Keratinocyte (primary cell): ENCODE measurements around the gene BICRAL. TPM values are rescaled to one million over a fixed set of nuclear protein-coding genes. Genes with fewer than 3 reads are reported as not detected.
"Not testable (repeated sequence)": the region's sequence is repeated elsewhere in the genome, so short reads cannot be mapped to it uniquely, and the experiment has no call there.

Experiments used
- DNase-seq: peaks from one replicate; pipeline ENCODE4 v3.0.0-alpha.2; 2011; ENCODE audit warnings: low read depth, missing footprints, low spot score
- FAIRE-seq: peaks from 2 replicates; lab custom pipeline; 2011; peaks lifted over from hg19 to GRCh38; lab: Jason Lieb, UNC
- H2AFZ ChIP-seq: 2 replicates; pipeline ENCODE4 v1.6.0; 2012; ENCODE audit warnings: low read length, control low read depth, inconsistent platforms; ENCODE audit not compliant: control insufficient read depth
- H3K27ac ChIP-seq: 2 replicates; pipeline ENCODE4 v1.5.1; 2011; ENCODE audit warnings: low read length; ENCODE audit not compliant: control insufficient read depth, insufficient read depth
- H3K27me3 ChIP-seq: 3 replicates; pipeline ENCODE4 v1.6.0; 2011; ENCODE audit warnings: low read length; ENCODE audit not compliant: control insufficient read depth, insufficient read depth; ENCODE audit errors: extremely low read depth
- H3K36me3 ChIP-seq, 2 experiments: 2 replicates in 1 of 2; 3 replicates in 1 of 2; pipeline ENCODE4 v1.5.1; 2011; ENCODE audit warnings: low read length in 2 of 2, mild to moderate bottlenecking in 1 of 2; ENCODE audit not compliant: control insufficient read depth in 2 of 2, insufficient read depth in 2 of 2; ENCODE audit errors: extremely low read depth in 1 of 2
- H3K4me1 ChIP-seq: 3 replicates; pipeline ENCODE4 v1.5.1; 2011; ENCODE audit warnings: low read length; ENCODE audit not compliant: control insufficient read depth, insufficient read depth; ENCODE audit errors: extremely low read depth
- H3K4me2 ChIP-seq: 3 replicates; pipeline ENCODE4 v1.6.0; 2011; ENCODE audit warnings: low read depth, low read length; ENCODE audit not compliant: control insufficient read depth, insufficient read depth; ENCODE audit errors: extremely low read depth
- H3K4me3 ChIP-seq, 3 experiments: fragments of 200-600 bp in 1 of 3; sonication (generic) in 1 of 3; 2 replicates in 2 of 3; 3 replicates in 1 of 3; pipeline ENCODE4 v1.5.1; 2011 to 2016; ENCODE audit warnings: low read length in 3 of 3, mild to moderate bottlenecking in 3 of 3, control low read depth in 2 of 3, inconsistent platforms in 1 of 3, low read depth in 1 of 3, mixed read lengths in 1 of 3, mixed run types in 1 of 3, moderate library complexity in 1 of 3; ENCODE audit not compliant: control insufficient read depth in 2 of 3, insufficient read depth in 2 of 3; ENCODE audit errors: extremely low read depth in 1 of 3
- H3K79me2 ChIP-seq: 2 replicates; pipeline ENCODE4 v1.6.0; 2012; ENCODE audit warnings: low read length; ENCODE audit not compliant: control insufficient read depth, insufficient read depth
- H3K9ac ChIP-seq: 3 replicates; pipeline ENCODE4 v1.6.0; 2011; ENCODE audit warnings: low read length; ENCODE audit not compliant: control insufficient read depth, insufficient read depth; ENCODE audit errors: extremely low read depth
- H3K9me1 ChIP-seq: 3 replicates; pipeline ENCODE4 v1.6.0; 2011; ENCODE audit warnings: low read length; ENCODE audit not compliant: control insufficient read depth, insufficient read depth; ENCODE audit errors: extremely low read depth
- H3K9me3 ChIP-seq: 2 replicates; pipeline ENCODE4 v1.5.1; 2012; ENCODE audit warnings: low read depth, low read length; ENCODE audit not compliant: control insufficient read depth
- H4K20me1 ChIP-seq: 3 replicates; pipeline ENCODE4 v1.6.0; 2011; ENCODE audit warnings: low read length; ENCODE audit not compliant: control insufficient read depth, insufficient read depth; ENCODE audit errors: extremely low read depth
- EZH2 ChIP-seq: IDR thresholded peaks from one replicate; pipeline ENCODE4 v1.6.1; 2012; ENCODE audit warnings: inconsistent platforms, mild to moderate bottlenecking, low read length, moderate library complexity
- dilution Hi-C: fragments of 300-500 bp; cut with MboI; formaldehyde crosslinking; loops from one replicate; pipeline ENCODE4 v1.7.0; 2020; ENCODE audit warnings: low sequenced_read_pairs; ENCODE audit not compliant: extremely low pct_ligation_motif_present
- polyA plus RNA-seq, 5 experiments: library from polyadenylated mRNA; depleted of rRNA in 3 of 5; stranded (reverse) in 3 of 5; stranded (forward) in 1 of 5; unstranded in 1 of 5; fragments of >200 nt; gene quantifications; 1 replicate in 1 of 5; 2 replicates in 3 of 5; 3 replicates in 1 of 5; pipeline versions ENCODE4 v1.2.1 to v1.2.3, GENCODE V29; 2011 to 2012; ENCODE audit warnings: missing spikeins in 2 of 5, low read depth in 1 of 5, low replicate concordance in 1 of 5
- TF ChIP-seq, protein P1 (sequence below), 3 experiments: IDR thresholded peaks in 1 of 3; conservative IDR thresholded peaks in 1 of 3; optimal IDR thresholded peaks in 1 of 3; 2 replicates in 2 of 3; 3 replicates in 1 of 3; pipeline versions ENCODE3 to v1.5.1; 2011; ENCODE audit warnings: low read length in 3 of 3, mild to moderate bottlenecking in 3 of 3, moderate library complexity in 2 of 3, control low read depth in 1 of 3, inconsistent platforms in 1 of 3; ENCODE audit not compliant: insufficient read depth in 2 of 3; ENCODE audit errors: extremely low read depth in 1 of 3

BICRAL gene
- polyA plus RNA-seq, 1 donor (not counting 4 experiments of a cell fraction or from before 2014, with no cell fraction given): 5.0 TPM

DNA sequence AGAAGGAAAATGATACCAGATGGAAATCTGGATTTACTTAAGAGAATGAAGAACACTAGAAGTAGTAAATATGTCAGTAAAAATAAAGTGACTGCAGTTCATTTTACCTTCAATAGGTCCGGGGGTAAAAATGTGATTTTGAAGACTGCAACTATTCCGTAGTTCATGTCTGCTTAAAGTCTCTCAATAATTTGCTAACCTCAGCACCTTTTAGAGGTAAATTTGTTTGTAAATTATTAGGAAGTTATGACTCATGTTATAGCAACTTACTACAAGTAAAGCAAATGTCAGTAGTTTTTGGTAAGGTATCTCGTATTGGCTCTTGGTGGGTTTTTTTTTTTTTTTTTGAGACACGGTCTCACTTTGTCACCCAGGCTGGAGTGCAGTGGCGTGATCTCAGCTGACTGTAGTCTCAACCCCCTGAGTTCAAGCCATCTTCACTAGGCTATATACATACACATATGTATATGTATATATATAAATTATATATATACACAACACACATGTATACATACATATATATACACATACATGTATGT lies 32.1 kb downstream of the BICRAL start:
- H3K27ac ChIP-seq: no peak overlapping the region
- H3K9me3 ChIP-seq: no peaks in the 10 kb centered on the region
- no peaks in the 10 kb centered on the region for H3K79me2 ChIP-seq
- FAIRE-seq: no peak
- no peaks in the 10 kb centered on the region for H3K4me1 ChIP-seq
- no peaks in the 10 kb centered on the region for H3K27me3 ChIP-seq
- H3K9me1 ChIP-seq: no peaks in the 10 kb centered on the region
- no peaks in the 10 kb centered on the region for H3K36me3 ChIP-seq
- no peak for TF ChIP-seq EZH2
- TF ChIP-seq, protein P1, sequence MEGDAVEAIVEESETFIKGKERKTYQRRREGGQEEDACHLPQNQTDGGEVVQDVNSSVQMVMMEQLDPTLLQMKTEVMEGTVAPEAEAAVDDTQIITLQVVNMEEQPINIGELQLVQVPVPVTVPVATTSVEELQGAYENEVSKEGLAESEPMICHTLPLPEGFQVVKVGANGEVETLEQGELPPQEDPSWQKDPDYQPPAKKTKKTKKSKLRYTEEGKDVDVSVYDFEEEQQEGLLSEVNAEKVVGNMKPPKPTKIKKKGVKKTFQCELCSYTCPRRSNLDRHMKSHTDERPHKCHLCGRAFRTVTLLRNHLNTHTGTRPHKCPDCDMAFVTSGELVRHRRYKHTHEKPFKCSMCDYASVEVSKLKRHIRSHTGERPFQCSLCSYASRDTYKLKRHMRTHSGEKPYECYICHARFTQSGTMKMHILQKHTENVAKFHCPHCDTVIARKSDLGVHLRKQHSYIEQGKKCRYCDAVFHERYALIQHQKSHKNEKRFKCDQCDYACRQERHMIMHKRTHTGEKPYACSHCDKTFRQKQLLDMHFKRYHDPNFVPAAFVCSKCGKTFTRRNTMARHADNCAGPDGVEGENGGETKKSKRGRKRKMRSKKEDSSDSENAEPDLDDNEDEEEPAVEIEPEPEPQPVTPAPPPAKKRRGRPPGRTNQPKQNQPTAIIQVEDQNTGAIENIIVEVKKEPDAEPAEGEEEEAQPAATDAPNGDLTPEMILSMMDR (optimal IDR thresholded peaks at IDR 0.05 in 1 of 3, IDR thresholded peaks at IDR 0.05 in 1 of 3, conservative IDR thresholded peaks at IDR 0.05 in 1 of 3; ENCODE audit: extremely low read depth in 1 of 3, insufficient read depth in 2 of 3, low read length in 3 of 3): no peak
- H3K9ac ChIP-seq: no peak overlapping the region
- no peak overlapping the region for H3K4me3 ChIP-seq
- no peaks in the 10 kb centered on the region for H4K20me1 ChIP-seq
- H3K4me2 ChIP-seq: no peak overlapping the region
- no peak overlapping the region for H2AFZ ChIP-seq
- DNase-seq: no peak
- dilution Hi-C loops: no loop called here

DNA sequence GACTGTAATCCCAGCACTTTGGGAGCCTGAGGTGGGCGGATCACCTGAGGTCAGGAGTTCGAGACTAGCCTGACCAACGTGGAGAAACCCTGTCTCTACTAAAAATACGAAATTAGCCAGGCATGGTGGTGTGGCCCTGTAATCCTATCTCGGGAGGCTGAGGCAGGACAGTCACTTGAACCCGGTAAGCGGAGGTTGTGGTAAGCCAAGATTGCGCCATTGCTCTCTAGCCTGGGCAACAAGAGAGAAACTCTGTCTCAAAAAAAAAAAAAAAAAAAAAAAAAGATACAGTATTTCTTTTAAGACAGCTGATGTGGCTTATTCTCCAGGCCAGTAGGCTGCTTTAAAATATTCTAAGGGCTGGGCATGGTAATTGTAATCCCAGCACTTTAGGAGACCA lies 33.9 kb downstream of the BICRAL start:
- H3K79me2 ChIP-seq, H3K4me3 ChIP-seq, H3K27me3 ChIP-seq, H3K36me3 ChIP-seq, H3K9ac ChIP-seq, dilution Hi-C loops, FAIRE-seq, H3K27ac ChIP-seq, H3K9me3 ChIP-seq, H3K4me2 ChIP-seq, H2AFZ ChIP-seq, DNase-seq, H3K9me1 ChIP-seq, H4K20me1 ChIP-seq, H3K4me1 ChIP-seq: not testable (repeated sequence)

DNA sequence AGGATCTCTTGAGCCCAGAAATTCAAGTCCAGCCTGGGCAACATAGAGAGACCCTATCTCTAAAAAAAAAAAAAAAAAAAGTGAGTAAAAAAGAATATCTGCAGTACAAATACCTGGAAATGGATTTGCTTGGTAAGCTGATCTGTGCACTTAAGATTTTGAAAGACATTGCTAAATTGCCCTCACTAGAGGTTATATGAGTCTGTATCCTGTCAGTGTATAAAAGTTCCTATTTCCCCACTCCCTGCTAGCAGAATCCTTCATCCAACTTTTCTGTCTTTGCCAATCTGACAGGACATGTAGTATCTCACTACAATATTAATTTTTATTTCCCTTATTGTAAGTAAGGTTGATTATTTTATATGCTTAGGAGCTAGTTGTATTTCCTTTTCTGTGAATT lies 36.1 kb downstream of the BICRAL start:
- H4K20me1 ChIP-seq: no peaks in the 10 kb centered on the region
- dilution Hi-C loops: no loop called here

More for the DNA sequence above, 36.1 kb downstream of the BICRAL start:
- no peak overlapping the region for H3K27ac ChIP-seq
- TF ChIP-seq, protein P1 (optimal IDR thresholded peaks at IDR 0.05 in 1 of 3, IDR thresholded peaks at IDR 0.05 in 1 of 3, conservative IDR thresholded peaks at IDR 0.05 in 1 of 3; ENCODE audit: extremely low read depth in 1 of 3, insufficient read depth in 2 of 3, low read length in 3 of 3): no peak
- no peak for TF ChIP-seq EZH2
- no peak overlapping the region for H3K4me2 ChIP-seq
- H2AFZ ChIP-seq: no peak overlapping the region
- no peaks in the 10 kb centered on the region for H3K79me2 ChIP-seq
- H3K36me3 ChIP-seq: peaks cover 0 to 2% of the 10 kb centered on the region in 2 experiments
- H3K9me3 ChIP-seq: no peaks in the 10 kb centered on the region
- no peak overlapping the region for H3K4me3 ChIP-seq
- H3K9ac ChIP-seq: no peak overlapping the region
- no peaks in the 10 kb centered on the region for H3K9me1 ChIP-seq
- FAIRE-seq: no peak
- no peaks in the 10 kb centered on the region for H3K4me1 ChIP-seq
- H3K27me3 ChIP-seq: no peaks in the 10 kb centered on the region
- DNase-seq: no peak
